GM18505 (cell line): ENCODE measurements around the gene NOP56.
"Not testable (repeated sequence)": the region's sequence is repeated elsewhere in the genome, so short reads cannot be mapped to it uniquely, and the experiment has no call there.

ENCODE experiments used
- ATAC-seq: cut with Tn5 transposase; IDR thresholded peaks from one replicate; pipeline ENCODE4 v1.9.1; 2021; ENCODE audit not compliant: unreplicated experiment
- POLR2A ChIP-seq: IDR thresholded peaks from 4 replicates; pipeline ENCODE4 v1.6.1; 2011; ENCODE audit warnings: borderline replicate concordance; ENCODE audit not compliant: insufficient read depth, insufficient read length; ENCODE audit errors: extremely low read depth

NOP56 gene

DNA sequence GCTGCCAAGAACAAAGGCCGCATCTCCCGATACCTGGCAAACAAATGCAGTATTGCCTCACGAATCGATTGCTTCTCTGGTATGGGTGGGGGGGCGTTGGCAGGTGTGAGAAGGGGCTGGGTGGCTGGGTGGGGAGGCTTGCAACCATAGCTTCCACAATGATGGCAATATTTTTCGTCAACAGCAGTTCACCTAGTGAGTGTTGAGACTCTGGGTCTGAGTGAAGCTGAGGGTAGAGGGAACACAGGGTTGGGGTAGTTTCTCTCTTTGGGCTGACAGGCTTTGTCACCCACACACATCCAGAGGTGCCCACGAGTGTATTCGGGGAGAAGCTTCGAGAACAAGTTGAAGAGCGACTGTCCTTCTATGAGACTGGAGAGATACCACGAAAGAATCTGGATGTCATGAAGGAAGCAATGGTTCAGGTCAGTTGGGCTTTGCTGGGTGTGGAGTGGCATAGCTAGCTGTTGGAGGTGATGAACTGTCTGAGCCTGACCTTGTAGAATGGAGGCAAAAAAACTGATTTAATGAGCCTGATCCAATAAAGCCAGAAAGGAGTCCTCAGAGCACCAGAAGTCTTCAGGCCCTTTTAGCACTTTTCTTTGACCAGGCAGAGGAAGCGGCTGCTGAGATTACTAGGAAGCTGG, 4.2 kb downstream of the NOP56 start:
- TF ChIP-seq POLR2A = no peak
- ATAC-seq = no peak

DNA sequence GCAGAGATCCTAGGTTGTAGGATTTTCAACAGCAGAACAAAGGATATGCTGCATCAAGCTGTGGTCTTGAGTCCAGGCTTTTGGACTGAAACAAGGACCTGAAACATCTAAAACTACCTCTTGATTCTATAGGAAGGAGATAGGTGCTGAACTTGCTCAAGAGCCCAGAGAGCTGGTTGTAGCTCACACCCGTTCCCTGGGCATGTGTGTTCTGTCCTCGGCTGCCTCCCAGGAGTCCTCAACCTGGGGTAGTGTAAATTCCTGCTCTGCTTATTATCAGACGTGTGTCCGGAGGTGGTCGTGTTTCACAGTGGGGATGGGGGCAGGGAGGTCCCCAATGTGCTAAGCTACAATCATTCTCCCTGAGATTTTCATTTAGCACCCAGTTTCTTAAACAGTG, 4.8 kb downstream of the NOP56 start:
- peak; percentile 39 for TF ChIP-seq POLR2A
- ATAC-seq = no peak

DNA sequence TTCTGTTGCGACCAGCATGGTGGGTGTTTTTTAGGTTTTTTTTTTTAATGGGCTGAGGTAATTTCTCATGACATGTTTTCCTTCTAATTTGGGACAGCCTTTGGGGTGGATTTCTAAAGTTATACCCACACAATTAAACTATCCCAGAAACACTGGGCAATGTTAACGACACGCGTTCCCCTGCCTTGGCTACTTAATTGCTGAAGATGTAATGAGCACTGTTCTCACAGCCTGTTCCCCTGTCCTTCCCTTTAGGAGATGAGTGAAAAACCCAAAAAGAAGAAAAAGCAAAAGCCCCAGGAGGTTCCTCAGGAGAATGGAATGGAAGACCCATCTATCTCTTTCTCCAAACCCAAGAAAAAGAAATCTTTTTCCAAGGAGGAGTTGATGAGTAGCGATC, 5.2 kb downstream of the NOP56 start:
- ATAC-seq = no peak

DNA sequence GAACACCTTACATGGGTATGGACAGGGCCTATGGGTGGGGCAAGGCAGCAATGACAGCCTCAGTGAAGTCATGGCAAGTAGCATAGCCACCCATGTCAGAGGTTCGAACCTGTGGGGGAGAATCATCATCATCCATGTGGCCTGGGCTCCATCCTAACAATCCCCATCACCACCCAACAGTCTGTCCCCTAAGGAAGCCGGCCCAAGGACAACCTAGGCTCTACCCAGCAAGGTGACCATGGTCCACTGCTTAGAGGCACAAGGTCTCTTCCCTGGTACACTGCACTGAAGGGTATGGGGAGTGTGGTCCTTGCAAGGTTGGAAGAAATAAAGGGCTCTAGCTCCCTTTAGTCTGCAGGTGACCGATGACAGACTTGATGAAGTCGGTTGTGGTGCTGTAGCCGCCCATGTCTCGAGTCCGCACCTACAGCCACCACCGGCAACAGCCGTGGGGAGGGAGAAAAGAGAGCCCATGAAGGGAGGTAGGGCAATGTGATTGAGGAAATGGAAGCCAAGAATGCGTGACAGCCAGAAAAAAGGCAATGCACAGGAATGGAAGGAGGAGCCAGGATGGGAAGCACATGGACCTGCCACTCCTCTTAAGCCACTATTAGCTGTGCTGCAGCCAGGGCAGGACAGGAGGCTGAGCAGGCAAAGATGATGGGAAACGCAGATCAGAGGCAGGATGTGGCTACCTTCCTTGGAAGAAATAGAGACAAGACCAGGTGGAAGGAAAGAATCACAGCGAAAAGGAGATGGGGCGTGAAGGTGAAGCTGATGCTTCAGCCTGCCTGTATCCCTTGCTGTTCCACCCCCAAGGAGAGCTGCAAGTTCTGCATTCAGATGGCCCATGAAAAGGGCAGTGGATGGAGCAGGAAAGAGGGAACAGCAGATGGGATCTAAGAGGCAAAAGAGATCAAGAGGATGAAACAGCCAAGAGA, 6.3 kb downstream of the NOP56 start:
- no peak for ATAC-seq
- peak; percentile 43 for TF ChIP-seq POLR2A

More for the DNA sequence above, 5.2 kb downstream of the NOP56 start:
- TF ChIP-seq POLR2A = no peak

DNA sequence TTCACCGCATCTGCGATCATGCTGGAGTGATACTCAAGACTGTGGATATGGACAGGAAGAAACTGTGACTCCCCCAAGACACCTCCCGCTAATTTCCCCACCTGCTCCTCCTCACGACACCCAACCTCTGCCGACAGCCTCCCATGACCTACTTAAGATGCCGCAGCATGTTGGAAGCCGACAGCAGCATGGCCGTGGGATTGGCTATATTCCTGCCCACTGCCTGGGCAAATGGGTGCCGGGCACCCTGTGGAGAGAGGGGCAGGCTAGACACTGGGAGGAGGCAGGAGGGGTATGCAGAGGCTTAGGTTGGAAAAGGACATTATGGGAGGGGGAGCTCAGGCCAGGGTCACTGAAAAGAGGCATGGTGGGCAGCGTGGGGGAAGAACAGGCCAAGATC, 7.1 kb downstream of the NOP56 start:
- TF ChIP-seq POLR2A = no peak
- no peak for ATAC-seq

DNA sequence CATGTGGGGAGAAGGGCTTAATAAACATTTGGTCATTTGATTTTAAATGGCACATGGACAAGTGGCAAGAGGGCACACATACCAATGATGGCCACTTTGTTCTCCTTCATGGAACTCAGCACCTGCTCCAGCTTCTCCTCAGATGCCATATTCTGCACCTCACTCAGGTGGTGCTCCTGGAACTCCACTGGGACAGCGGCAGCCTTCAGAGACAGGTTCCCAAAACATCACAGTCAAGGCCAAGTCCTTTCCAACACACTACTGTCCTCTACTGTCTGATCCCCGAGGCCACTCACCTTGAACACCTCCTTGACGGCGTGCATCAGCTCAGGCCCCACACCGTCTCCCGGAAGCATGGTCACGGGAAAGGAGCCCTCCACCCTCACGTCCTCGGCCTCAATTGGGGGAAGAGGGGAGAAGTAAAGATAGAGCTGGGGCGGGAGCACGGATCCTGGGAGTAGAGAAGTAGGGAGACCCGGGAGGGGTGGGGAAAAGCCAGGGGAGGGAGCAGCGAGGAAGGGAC, 11.0 kb downstream of the NOP56 start:
- no peak for ATAC-seq
- no peak for TF ChIP-seq POLR2A

DNA sequence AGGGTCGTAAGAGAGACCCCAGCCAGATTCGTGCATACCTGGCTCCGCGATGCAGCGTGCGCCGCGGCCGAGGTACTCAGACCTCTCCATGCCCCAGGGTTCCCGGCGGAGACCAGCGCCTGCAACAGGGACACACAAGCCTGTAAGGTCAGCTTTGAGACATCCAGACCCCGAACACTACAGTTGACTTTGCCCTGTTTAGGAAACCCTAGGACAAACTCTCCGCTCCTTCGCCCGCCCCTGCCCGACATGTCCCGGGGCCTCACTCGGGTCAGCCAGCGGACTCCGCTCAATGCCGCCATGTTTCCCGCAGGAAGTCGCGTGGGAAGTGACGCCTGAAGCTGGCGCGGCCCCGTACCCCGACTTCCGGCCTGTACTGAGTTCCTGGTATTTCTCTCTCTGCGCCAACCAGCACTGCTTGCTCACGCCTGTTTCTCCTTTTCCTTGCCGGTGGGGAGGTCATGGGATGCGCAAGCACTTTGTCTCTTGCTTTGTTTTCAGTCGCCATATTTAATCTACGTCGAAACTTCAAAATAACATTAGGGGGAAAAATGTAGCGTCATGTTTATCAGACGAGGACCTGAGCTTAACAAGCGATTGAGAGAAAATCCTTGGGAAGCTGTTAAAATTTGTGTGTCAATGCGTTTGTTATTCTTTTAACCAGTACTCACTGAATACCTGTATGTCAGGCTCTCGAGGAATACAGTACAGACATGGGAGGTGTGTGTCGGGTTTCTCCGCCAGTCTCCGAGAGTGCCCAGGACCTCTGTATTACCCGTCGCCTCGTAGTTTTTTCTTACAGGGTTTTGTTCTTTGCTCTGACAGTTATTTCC, 11.7 kb downstream of the NOP56 start, which contains the start of gene IDH3B:
Gene IDH3B (minus strand): TSS at position 330 of the 833 bp plus-strand sequence. CDS start 28 bp downstream, at position 302.
- ATAC-seq = peak; percentile 90
- peak; percentile 94 for TF ChIP-seq POLR2A

DNA sequence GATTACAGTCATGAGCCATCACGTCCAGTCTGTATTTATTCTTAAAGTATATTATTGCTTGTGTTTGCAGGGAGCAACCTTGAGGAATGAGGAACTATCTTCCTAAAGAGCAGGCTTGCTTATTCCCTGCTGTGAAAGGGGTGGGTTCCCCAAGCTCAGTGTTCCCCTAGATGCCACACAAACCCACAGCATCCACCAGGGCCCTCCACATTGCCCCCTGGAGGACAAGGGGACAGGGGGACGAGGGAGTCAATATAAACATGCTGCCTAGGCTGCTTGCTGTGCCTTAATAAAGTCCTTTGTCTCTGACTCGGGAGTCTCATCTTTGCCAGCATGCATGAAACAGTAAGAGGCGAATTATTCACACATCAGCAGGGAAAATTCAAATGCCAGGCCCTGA, 19.5 kb downstream of the NOP56 start:
- ATAC-seq = no peak
- TF ChIP-seq POLR2A = no peak

DNA sequence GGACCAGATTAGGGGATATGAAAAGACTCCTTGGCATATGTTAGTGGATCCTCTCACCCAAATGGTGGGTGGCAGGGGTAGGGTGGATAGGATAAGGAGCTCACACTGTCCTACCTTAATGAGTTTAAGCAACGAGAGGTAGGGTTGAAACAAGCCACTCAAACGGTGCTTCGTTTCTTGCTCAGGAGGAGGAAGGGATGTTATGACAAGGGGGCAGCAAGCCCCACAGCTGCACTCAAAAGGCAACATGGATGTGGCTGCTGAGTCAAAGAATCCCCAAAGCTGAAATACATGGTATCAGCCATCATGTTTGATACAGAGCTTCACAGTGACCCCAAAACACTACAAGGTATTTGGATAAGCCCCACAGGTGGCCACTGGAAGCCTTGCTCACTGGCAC, 20.0 kb downstream of the NOP56 start:
- TF ChIP-seq POLR2A = no peak
- ATAC-seq = no peak

DNA sequence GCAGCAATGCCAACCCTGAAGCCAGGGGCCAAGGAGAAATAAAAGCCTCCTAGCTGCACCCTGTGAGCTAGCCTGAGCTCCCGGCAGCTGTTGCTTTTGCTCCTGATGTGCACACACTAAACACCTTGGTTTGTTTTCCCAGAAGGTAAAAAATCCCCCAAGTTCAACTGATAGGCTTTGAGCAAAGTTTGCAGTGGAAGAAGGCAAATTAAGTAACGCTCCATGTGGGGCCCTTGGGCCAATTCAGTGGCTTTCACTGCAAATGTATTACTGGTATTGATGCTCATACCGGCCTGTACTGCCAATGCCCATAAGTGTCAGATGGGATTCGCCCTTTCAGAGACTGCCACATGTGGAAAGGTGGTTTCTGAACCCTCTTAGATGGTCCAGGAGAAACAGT, 21.0 kb downstream of the NOP56 start:
- no peak for ATAC-seq
- no peak for TF ChIP-seq POLR2A

DNA sequence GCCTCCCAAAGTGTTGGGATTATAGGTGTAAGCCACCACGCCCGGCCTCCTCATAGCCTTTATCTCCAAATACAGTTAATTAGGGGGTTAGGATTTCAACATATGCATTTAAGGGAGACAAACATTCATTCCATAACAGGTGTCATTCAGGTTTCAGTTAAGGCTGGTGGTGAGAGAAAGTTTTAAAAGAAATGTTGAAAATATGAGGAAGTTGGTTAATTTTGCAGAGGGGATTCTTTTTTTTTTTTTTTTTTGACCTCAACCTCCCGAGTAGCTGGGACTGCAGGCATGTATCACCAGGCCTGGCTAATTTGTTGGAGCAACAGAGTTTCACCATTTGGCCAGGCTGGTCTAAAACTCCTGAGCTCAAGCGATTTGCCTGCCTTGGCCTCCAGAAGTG, 27.6 kb downstream of the NOP56 start:
- no peak for ATAC-seq

DNA sequence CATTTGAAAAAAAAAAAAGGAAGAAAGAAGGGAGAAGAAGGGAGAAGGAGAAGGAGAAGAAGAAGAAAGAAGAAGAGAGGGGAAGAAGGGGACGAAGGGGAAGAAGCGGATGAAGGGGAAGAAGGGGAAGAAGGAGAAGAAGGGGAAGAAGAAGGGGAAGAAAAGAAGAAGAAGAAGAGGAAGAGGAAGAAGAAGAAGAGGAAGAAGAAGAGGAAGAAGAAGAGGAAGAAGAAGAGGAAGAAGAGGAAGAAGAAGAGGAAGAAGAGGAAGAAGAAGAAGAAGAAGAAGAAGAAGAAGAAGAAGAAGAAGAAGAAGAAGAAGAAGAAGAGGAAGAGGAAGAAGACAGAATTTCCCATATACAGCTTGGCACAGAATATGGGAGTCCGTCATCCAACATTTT, 29.6 kb downstream of the NOP56 start:
- ATAC-seq = not testable (repeated sequence)

More for the DNA sequence above, 27.6 kb downstream of the NOP56 start:
- TF ChIP-seq POLR2A = no peak

DNA sequence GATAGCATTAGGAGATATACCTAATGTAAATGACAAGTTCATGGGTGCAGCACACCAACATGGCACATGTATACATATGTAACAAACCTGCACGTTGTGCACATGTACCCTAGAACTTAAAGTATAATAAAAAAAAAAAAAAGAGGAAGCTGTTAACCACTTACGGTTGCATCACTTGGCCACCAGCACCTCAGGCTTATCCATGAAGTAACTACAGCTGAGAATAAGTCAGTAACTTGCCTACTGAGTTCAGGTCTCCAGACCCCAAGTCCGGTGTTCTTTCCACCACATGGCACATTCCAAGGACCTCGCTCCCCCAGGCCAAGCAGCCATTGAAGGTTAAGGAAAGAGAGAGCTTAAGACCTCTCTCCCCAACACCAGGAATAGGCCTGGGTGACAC, 32.4 kb downstream of the NOP56 start:
- ATAC-seq = not testable (repeated sequence)
